Neural progenitor cell (in vitro differentiated cells): ENCODE results near the gene ALKBH1.

Experiments used
- CTCF ChIP-seq: fragments of 200-600 bp; sonication (generic); IDR thresholded peaks from 2 replicates; pipeline ENCODE4 v1.5.1; 2017; ENCODE audit warnings: antibody characterized with exemption, mild to moderate bottlenecking
- EZH2 ChIP-seq: fragments of 200-600 bp; sonication (generic); IDR thresholded peaks from 2 replicates; pipeline ENCODE4 v1.6.1; 2017; ENCODE audit warnings: antibody characterized with exemption, mild to moderate bottlenecking, moderate library complexity
- EZH2phosphoT487 ChIP-seq: fragments of 200-600 bp; sonication (generic); IDR thresholded peaks from 2 replicates; pipeline ENCODE4 v1.6.1; 2017; ENCODE audit warnings: antibody characterized with exemption

- no peak for TF ChIP-seq EZH2
- no peak for TF ChIP-seq CTCF
- TF ChIP-seq EZH2phosphoT487, result no peak
These were observed 44.5 kb downstream of the ALKBH1 start for GRCh38 chr14:77663293-77663692.
